Chondrocyte (in vitro differentiated cells): ENCODE data around the gene RUNX2. TPM values are rescaled to one million over a fixed set of nuclear protein-coding genes. Genes with fewer than 3 reads are reported as not detected.

ENCODE experiments used
- DNase-seq: peaks from one replicate; pipeline ENCODE4 v3.0.0; 2021; ENCODE audit warnings: mixed read lengths, low spot score
- H3K27ac Mint-ChIP-seq: one replicate; pipeline ENCODE4 v1.8.0; 2021; ENCODE audit warnings: mild to moderate bottlenecking, moderate library complexity, mixed read lengths; ENCODE audit not compliant: unreplicated experiment
- H3K27me3 Mint-ChIP-seq: 2 replicates; pipeline ENCODE4 v1.8.0; 2021; ENCODE audit warnings: low read depth, mixed read lengths
- H3K36me3 Mint-ChIP-seq: 2 replicates; pipeline ENCODE4 v1.8.0; 2021; ENCODE audit warnings: low read depth, mixed read lengths
- H3K4me1 Mint-ChIP-seq: 2 replicates; pipeline ENCODE4 v1.8.0; 2021; ENCODE audit warnings: low read depth, mild to moderate bottlenecking, mixed read lengths
- H3K4me3 Mint-ChIP-seq: one replicate; pipeline ENCODE4 v1.8.0; 2021; ENCODE audit warnings: mild to moderate bottlenecking, moderate library complexity, mixed read lengths; ENCODE audit not compliant: unreplicated experiment
- H3K9me3 Mint-ChIP-seq: 2 replicates; pipeline ENCODE4 v1.8.0; 2021; ENCODE audit warnings: low read depth, mixed read lengths
- CTCF ChIP-seq: fragments of 200-600 bp; sonication (generic); IDR thresholded peaks from 2 replicates; pipeline ENCODE4 v1.5.0; 2021; ENCODE audit warnings: antibody characterized with exemption, mild to moderate bottlenecking, moderate library complexity
- total RNA-seq: library from RNA; stranded (reverse); gene quantifications from 3 replicates; pipeline ENCODE4 v1.2.1, GENCODE V29; 2021

Gene RUNX2
- total RNA-seq, 1 donor from 2014 or later, result 12.2 TPM

GRCh38 chr6:45377043-45377553 lies 49.0 kb downstream of the RUNX2 start:
- H3K4me1 Mint-ChIP-seq, result peaks cover 25% of the 10 kb centered on the region
- H3K27me3 Mint-ChIP-seq, result no peaks in the 10 kb centered on the region
- H3K4me3 Mint-ChIP-seq, result peak overlapping the region; percentile 86
- no peaks in the 10 kb centered on the region for H3K36me3 Mint-ChIP-seq
- peak overlapping the region; percentile 99 for H3K27ac Mint-ChIP-seq
- TF ChIP-seq CTCF, result peak; percentile 22
- no peaks in the 10 kb centered on the region for H3K9me3 Mint-ChIP-seq
- no peak for DNase-seq

DNA sequence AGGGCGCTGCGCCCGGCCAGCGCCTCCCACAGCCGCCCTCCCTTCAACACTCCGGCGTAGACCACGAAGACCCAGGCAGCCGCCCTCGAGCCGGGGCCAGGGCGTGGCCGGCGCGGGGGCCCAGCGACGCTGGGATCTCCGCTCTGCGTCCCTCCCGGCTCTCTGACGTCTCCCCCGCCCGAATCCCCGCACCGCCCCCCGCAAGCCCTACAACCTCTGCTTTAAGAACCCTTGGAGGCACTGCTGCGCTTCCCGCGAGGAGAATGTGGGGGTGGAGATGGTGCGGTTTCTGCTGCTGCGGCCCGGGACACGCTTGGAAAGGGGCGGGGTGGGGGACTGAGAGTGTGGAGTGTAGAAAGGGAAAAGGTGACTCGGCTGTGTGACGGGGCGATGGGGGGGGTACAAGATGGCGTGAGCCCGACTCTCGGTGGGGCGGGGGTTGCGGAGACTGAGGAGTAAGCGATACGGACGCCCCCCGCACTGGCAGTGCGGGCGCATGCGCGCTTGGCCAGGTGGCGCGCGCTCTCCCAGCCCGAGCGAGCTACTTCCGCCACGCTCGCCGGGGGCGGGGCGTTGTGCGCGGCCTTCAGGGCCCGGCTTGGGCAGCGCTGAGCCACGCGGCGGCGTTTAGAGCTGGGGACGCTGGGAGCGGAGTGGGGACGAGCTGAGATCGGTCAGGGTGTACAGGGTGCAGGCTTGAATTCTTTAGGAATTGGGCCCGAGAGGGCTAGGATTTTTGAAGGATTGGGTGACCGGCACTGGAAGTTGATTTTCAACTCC lies 49.6 kb downstream of the RUNX2 start, which contains the start of gene SUPT3H:
Gene SUPT3H (minus strand): TSS at position 381 of the 780 bp plus-strand sequence.
- DNase-seq, result peak; percentile 96
- H3K36me3 Mint-ChIP-seq, result no peaks in the 10 kb centered on the region
- H3K27ac Mint-ChIP-seq, result peak within 1 kb of the TSS; percentile 99
- no peaks in the 10 kb centered on the region for H3K9me3 Mint-ChIP-seq
- peak within 1 kb of the TSS; percentile 86 for H3K4me3 Mint-ChIP-seq
- no peaks in the 10 kb centered on the region for H3K27me3 Mint-ChIP-seq
- H3K4me1 Mint-ChIP-seq, result peaks cover 25% of the 10 kb centered on the region
- peak; percentile 55 for TF ChIP-seq CTCF

GRCh38 chr6:45378334-45378926 lies 50.3 kb downstream of the RUNX2 start:
- no peaks in the 10 kb centered on the region for H3K36me3 Mint-ChIP-seq
- H3K9me3 Mint-ChIP-seq, result no peaks in the 10 kb centered on the region
- peak overlapping the region; percentile 99 for H3K27ac Mint-ChIP-seq
- DNase-seq, result no peak
- no peaks in the 10 kb centered on the region for H3K27me3 Mint-ChIP-seq
- peak; percentile 6 for TF ChIP-seq CTCF
- H3K4me1 Mint-ChIP-seq, result peaks cover 25% of the 10 kb centered on the region
- H3K4me3 Mint-ChIP-seq, result peak overlapping the region; percentile 86

DNA sequence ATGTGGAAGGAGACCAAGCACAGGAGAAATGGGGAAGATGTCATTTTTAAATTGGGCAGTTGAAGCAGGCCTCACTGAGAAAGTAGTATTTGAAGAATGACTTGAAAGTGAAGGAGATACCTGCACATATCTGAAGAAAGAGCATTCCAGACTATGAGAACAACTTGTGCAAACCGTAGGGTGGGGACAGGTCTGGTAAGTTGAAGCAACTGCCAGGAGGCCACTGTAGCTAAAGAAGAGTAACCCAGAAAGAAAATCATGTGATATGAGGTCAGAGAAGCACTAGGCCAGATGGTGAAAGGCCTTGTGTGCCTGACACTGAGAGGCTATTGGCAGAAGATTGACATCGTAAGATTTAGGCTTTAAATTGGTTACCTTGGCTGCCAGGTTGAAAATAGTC lies 54.3 kb downstream of the RUNX2 start:
- no peaks in the 10 kb centered on the region for H3K27me3 Mint-ChIP-seq
- H3K27ac Mint-ChIP-seq, result no peak overlapping the region
- TF ChIP-seq CTCF, result no peak
- H3K36me3 Mint-ChIP-seq, result no peaks in the 10 kb centered on the region
- no peak overlapping the region for H3K4me3 Mint-ChIP-seq
- DNase-seq, result no peak
- peaks cover 19% of the 10 kb centered on the region for H3K4me1 Mint-ChIP-seq
- no peaks in the 10 kb centered on the region for H3K9me3 Mint-ChIP-seq

GRCh38 chr6:45386501-45386900 lies 58.4 kb downstream of the RUNX2 start:
- no peak for DNase-seq
- peaks cover 10% of the 10 kb centered on the region for H3K4me1 Mint-ChIP-seq
- H3K9me3 Mint-ChIP-seq, result no peaks in the 10 kb centered on the region
- H3K36me3 Mint-ChIP-seq, result no peaks in the 10 kb centered on the region
- H3K27ac Mint-ChIP-seq, result no peak overlapping the region
- H3K27me3 Mint-ChIP-seq, result no peaks in the 10 kb centered on the region
- H3K4me3 Mint-ChIP-seq, result no peak overlapping the region
- no peak for TF ChIP-seq CTCF
